Astrocyte of the spinal cord (primary cell): ENCODE measurements around the gene PTPRN2.

Experiments
- DNase-seq: peaks from one replicate; pipeline ENCODE4 v3.0.0; 2011; ENCODE audit warnings: low read depth, low spot score
- H3K4me3 ChIP-seq: 2 replicates; pipeline ENCODE4 v1.5.1; 2011; ENCODE audit warnings: low read depth, mild to moderate bottlenecking, low read length, moderate library complexity
- in situ Hi-C: cut with HindIII; loops from 2 replicates; pipeline ENCODE4 v1.10.0; 2017; ENCODE audit warnings: low sequenced_read_pairs
- TF ChIP-seq, protein P1 (sequence below): IDR thresholded peaks from 2 replicates; pipeline ENCODE4 v1.5.1; 2012; ENCODE audit warnings: low read depth, mild to moderate bottlenecking, low read length, inconsistent platforms

PTPRN2 gene

DNA sequence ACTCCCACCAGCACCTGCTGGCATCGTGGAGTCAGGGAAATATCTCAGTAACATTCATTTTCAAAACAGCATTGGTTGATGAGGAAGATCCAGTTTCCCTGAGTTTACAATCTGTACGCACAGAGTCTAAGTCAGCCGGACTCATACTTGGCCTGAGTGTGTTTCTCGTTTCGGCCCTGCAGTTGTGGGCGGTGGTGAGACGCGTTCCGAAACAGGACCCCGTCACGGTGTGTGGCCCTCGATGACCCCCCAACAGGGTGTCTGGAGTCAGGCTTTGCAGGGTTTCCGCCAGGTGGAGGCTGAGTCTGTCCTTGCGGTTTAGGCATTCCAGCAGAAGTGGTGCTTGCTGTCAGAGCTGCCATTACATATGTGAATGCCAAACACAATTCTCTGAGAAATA lies 933.3 kb downstream of the PTPRN2 start:
- no peak overlapping the region for H3K4me3 ChIP-seq
- TF ChIP-seq, protein P1, sequence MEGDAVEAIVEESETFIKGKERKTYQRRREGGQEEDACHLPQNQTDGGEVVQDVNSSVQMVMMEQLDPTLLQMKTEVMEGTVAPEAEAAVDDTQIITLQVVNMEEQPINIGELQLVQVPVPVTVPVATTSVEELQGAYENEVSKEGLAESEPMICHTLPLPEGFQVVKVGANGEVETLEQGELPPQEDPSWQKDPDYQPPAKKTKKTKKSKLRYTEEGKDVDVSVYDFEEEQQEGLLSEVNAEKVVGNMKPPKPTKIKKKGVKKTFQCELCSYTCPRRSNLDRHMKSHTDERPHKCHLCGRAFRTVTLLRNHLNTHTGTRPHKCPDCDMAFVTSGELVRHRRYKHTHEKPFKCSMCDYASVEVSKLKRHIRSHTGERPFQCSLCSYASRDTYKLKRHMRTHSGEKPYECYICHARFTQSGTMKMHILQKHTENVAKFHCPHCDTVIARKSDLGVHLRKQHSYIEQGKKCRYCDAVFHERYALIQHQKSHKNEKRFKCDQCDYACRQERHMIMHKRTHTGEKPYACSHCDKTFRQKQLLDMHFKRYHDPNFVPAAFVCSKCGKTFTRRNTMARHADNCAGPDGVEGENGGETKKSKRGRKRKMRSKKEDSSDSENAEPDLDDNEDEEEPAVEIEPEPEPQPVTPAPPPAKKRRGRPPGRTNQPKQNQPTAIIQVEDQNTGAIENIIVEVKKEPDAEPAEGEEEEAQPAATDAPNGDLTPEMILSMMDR = no peak
- in situ Hi-C loops = no loop called here
- DNase-seq = no peak

DNA sequence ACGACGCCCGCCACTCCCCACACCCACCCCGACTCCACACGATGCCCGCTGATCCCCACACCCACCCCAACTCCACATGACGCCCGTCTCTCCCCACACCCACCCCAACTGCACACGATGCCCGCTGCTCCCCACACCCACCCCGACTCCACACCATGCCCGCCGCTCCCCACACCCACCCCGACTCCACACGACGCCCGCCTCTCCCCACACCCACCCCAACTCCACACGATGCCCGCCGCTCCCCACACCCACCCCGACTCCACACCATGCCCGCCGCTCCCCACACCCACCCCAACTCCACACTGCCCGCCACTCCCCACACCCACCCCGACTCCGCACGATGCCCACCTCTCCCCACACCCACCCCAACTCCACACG lies 933.8 kb downstream of the PTPRN2 start:
- no peak for DNase-seq
- H3K4me3 ChIP-seq = no peak overlapping the region
- TF ChIP-seq, protein P1 = no peak
- in situ Hi-C loops = no loop called here

DNA sequence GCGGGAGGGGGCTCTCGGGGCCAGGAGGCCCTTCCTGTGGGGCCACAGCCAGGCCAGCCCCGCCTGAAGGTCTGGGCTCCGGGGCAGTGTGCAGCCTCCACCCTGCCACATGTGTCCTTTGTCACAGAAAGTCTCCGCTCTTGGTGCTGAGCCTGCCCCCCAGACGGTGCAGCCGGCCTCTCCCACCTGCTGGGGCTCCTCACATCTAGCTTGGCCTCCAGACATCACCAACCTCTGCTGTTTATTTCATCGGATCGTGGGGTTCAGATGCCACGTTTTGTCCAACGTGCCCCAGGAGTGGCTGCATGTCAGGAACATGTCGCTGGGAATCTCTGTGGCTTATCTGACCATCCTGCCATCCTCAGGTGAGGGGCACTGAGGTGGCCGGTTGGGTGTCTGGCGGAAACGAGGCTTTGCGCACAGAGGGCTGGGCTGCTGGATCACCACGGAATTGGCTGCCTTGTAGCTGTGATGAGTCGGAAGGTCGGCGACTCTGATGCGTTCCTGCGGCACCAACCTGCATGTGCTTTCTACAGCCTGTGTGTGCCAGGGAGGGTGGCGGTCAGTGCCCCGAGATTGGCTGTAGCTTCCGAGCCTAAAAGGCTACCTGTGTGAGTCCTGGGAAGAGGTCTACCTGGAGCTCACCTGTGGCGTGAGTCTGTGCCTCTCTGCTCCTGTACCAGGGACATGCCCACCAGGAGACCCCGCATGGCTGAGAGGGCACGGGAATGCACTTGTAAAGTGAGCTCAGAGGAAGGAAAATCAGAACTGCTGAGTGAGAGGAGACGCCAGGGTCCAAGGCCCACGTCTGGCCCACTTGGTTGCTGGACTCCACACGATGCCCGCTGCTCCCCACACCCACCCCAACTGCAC lies 934.4 kb downstream of the PTPRN2 start:
- in situ Hi-C loops = no loop called here
- TF ChIP-seq, protein P1 = no peak
- no peak for DNase-seq
- H3K4me3 ChIP-seq = no peak overlapping the region

DNA sequence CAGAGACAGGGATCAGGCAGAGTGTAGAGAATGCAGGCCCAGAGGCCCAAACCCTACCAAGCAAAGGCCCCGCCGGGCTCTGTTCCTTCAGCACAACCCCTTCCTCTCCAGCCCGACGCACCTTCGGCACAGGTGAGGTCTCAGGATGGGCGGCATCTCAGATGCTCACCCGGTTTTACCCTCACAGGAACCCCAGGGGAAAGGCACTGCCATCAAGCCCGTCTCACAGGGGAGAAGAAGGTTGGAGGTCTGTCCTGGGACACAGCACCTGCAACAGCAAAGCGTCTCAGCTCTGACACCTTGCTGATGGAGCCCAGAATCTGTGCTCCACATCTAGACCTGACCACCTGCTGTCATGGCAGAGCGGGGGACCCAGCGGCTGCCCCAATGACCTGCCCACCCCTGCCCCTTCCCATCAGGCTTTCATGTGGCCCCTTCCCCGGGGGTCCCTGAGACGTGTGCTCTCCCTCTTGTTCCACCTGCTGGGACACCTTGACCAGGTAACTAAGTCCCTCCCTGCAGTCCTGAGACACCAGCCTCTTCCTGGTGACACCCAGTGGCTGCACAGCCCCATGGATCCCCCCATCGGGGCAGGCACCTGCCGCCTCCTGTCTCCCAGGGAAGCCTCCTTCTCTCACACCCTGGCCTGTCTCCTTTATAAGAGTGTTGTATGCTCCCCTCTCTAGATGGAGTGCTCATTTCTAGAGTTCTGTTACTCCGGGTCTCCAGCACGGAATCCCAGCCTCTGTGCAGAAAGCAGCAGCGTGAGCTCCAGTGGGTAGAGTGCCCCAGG lies 935.3 kb downstream of the PTPRN2 start:
- TF ChIP-seq, protein P1 = no peak
- DNase-seq = no peak
- in situ Hi-C loops = no loop called here
- no peak overlapping the region for H3K4me3 ChIP-seq

DNA sequence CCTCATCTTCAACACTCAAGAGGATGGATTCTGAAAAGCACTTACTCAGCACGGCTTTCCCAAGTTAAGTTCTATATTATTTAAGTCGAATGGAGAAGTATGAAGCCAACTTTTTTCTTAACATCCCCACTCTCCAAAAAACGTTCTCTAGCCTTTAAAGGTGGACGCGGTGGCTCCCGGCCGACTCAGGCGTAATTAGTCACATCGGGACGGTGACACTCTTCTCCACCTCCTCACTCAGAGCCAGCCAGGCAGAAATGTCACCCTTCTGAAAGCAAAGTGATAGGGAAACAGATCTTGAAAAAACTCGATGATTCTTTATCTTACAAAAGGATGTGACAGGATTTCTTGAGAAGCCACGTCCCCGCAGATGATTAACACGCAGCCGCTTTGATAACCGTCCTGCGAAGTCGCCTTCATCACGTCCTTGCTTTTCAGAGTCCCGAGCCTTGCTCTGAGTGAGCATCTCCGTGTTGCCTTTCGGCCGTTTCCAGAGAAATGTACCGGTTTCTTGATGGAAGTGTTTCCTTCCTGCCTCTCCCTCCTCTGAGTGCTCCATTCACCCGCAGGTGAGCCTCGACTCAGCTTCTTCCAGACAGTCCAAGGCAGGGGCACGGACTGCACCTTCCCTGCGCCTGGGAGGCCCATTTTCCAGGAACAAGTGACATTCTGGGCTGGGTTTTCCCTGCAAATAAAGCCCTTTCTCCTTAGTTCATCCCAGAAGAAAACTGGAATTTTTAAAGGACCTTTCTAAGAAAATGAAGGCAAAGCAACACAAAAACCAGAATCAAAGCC lies 936.1 kb downstream of the PTPRN2 start:
- no peak overlapping the region for H3K4me3 ChIP-seq
- in situ Hi-C loops = no loop called here
- DNase-seq = no peak
- TF ChIP-seq, protein P1 = no peak

DNA sequence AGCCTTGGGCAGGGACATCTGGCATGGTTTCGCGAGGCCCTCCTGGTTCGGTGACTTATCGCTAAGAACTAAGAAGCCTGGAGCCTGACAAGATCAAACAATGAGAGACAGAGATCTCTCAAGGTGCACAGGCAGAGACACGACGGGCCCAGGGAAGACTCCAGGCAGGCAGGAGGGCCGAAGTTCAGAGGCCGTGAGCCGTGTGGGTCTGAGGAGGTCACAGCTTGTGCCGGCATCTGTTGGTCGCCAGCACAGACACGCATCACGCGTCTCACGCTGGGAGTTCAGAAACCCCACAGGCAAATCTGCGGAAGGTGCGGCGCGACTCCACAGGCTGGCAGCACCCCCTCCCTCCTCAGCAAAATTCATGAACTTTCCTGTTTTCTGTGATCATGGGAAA lies 936.8 kb downstream of the PTPRN2 start:
- TF ChIP-seq, protein P1 = no peak
- in situ Hi-C loops = no loop called here
- DNase-seq = no peak
- H3K4me3 ChIP-seq = no peak overlapping the region
